ENCODE measurements around the gene MFAP3.

DNA sequence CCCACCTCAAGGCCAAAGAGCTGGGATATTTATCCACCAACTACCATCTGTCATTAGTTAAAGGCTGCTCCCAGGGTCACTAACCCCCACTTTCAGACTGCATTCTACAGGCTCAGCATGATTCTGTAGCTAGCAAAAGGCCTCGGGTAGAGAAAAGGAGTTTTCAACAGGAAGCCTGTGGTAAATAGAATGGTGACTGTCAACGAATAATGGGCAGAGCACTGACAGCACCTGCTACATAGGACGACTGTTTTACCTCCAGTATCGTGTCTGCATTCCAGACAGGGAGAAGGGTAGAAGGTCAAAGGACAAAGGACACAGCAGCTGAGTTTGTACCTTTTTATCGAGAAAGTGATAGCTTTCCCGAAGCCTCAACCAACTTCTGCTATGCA, 20.3 kb downstream of the MFAP3 start:
- TF ChIP-seq CTCF (optimal IDR thresholded peaks at IDR 0.05 in 1 of 3, IDR thresholded peaks at IDR 0.05 in 1 of 3, conservative IDR thresholded peaks at IDR 0.05 in 1 of 3; ENCODE audit: extremely low read depth in 1 of 3, insufficient read depth in 2 of 3, low read length in 3 of 3) (no peak), EZH2 (IDR thresholded peaks at IDR 0.05; ENCODE audit: low read length) (no peak)
